Calu3 (cell line): Measurements from ENCODE around the gene MX1. TPM values are rescaled to one million over a fixed set of nuclear protein-coding genes. Genes with fewer than 3 reads are reported as not detected.

Experiments
- BruUV-seq: library from RNA; stranded (reverse); fragments of 400-500 nt; replicated peaks from 2 replicates; lab custom pipeline; 2021; lab: Mats Ljungman, UMichigan
- CTCF ChIA-PET: fragments of 300-600 bp; sonication (Branson Sonifier 250); formaldehyde crosslinking; loops from one replicate; lab custom pipeline; 2022; ENCODE audit warnings: antibody characterized with exemption; lab: Charles Lee
- DNase-seq: peaks from one replicate; pipeline ENCODE4 v3.0.0; 2022
- H3K27ac Mint-ChIP-seq: one replicate; pipeline ENCODE4 v1.8.0; 2022; ENCODE audit warnings: mixed read lengths; ENCODE audit not compliant: unreplicated experiment
- H3K27me3 Mint-ChIP-seq: one replicate; pipeline ENCODE4 v1.8.0; 2022; ENCODE audit warnings: mixed read lengths; ENCODE audit not compliant: unreplicated experiment
- H3K36me3 Mint-ChIP-seq: one replicate; pipeline ENCODE4 v1.8.0; 2022; ENCODE audit warnings: mild to moderate bottlenecking, moderate library complexity, mixed read lengths; ENCODE audit not compliant: insufficient read depth, unreplicated experiment
- H3K4me1 Mint-ChIP-seq: one replicate; pipeline ENCODE4 v1.8.0; 2022; ENCODE audit warnings: mild to moderate bottlenecking, low read depth, mixed read lengths; ENCODE audit not compliant: unreplicated experiment
- H3K4me3 Mint-ChIP-seq: one replicate; pipeline ENCODE4 v1.8.0; 2022; ENCODE audit warnings: mild to moderate bottlenecking, low read depth, moderate library complexity, mixed read lengths; ENCODE audit not compliant: unreplicated experiment
- H3K9me3 Mint-ChIP-seq: one replicate; pipeline ENCODE4 v1.8.0; 2022; ENCODE audit warnings: low read depth, mixed read lengths; ENCODE audit not compliant: unreplicated experiment
- intact Hi-C: fragments of 100-400 bp; cut with micrococcal nuclease; formaldehyde crosslinking; loops from one replicate; pipeline ENCODE4 v1.10.0; 2022; ENCODE audit not compliant: unreplicated experiment
- total RNA-seq: library from RNA; stranded (reverse); gene quantifications from 2 replicates; pipeline ENCODE4 v1.2.3, GENCODE V29; 2022
- TF ChIP-seq, protein P1 (sequence below): fragments of 200-600 bp; IDR thresholded peaks from one replicate; pipeline ENCODE4 v1.8.0; 2022; ENCODE audit warnings: antibody characterized with exemption; ENCODE audit not compliant: unreplicated experiment

Gene MX1
- total RNA-seq, 1 experiment from 2014 or later = 175 TPM

DNA sequence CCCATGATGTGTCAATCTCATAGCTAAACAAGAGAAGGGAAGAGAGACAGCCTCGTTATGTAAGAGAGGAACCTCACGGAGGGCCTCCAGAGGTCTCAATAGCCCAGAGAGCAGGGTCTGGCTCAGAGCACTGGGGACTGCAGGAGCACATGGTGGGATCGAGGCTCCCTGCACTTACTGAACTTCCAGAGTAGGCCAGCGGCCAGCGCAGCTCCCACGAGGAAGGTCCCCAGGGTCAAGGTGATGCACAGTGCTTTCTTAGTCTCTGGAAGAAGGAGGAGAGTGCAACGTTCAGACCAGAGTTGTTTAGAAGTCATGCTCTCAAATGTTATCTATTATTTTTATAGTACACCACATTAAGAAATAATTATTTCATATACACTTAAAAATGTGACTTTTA is 63.3 kb downstream of the MX1 start:
- Mint-ChIP-seq H3K27ac (no peak overlapping the region), H3K36me3 (no peaks in the 10 kb centered on the region), H3K4me1 (no peaks in the 10 kb centered on the region), H3K4me3 (no peak overlapping the region), H3K9me3 (no peaks in the 10 kb centered on the region), H3K27me3 (no peaks in the 10 kb centered on the region)
- DNase-seq = no peak
- CTCF ChIA-PET = no interaction called here
- TF ChIP-seq, protein P1, sequence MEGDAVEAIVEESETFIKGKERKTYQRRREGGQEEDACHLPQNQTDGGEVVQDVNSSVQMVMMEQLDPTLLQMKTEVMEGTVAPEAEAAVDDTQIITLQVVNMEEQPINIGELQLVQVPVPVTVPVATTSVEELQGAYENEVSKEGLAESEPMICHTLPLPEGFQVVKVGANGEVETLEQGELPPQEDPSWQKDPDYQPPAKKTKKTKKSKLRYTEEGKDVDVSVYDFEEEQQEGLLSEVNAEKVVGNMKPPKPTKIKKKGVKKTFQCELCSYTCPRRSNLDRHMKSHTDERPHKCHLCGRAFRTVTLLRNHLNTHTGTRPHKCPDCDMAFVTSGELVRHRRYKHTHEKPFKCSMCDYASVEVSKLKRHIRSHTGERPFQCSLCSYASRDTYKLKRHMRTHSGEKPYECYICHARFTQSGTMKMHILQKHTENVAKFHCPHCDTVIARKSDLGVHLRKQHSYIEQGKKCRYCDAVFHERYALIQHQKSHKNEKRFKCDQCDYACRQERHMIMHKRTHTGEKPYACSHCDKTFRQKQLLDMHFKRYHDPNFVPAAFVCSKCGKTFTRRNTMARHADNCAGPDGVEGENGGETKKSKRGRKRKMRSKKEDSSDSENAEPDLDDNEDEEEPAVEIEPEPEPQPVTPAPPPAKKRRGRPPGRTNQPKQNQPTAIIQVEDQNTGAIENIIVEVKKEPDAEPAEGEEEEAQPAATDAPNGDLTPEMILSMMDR = no peak
- intact Hi-C loops = no loop called here
- no TSS peak for BruUV-seq

DNA sequence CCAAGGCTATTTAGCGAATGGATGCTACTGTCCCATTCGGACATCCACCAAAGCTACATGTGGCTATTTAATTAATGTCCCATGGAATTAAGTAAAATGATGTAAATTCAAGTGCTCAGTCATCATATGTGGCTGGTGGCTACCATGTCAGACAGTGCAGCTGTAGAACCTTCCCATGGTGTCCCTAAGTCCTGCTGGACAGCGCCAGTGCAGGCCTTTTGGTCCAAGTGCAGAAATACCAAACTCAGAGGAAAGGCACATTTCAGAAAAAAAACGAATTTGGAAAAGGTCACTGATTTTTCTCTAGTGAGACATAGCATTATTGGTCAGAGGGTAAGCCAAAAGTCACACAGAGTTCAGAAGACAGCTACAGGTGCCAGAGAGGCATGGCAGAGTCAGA is 64.3 kb downstream of the MX1 start:
- Mint-ChIP-seq H3K4me3 (no peak overlapping the region), H3K27ac (no peak overlapping the region), H3K4me1 (no peaks in the 10 kb centered on the region), H3K9me3 (no peaks in the 10 kb centered on the region), H3K36me3 (no peaks in the 10 kb centered on the region), H3K27me3 (no peaks in the 10 kb centered on the region)
- DNase-seq = no peak
- TF ChIP-seq, protein P1 = no peak
- CTCF ChIA-PET = no interaction called here
- intact Hi-C loops = no loop called here
- BruUV-seq = no TSS peak

DNA sequence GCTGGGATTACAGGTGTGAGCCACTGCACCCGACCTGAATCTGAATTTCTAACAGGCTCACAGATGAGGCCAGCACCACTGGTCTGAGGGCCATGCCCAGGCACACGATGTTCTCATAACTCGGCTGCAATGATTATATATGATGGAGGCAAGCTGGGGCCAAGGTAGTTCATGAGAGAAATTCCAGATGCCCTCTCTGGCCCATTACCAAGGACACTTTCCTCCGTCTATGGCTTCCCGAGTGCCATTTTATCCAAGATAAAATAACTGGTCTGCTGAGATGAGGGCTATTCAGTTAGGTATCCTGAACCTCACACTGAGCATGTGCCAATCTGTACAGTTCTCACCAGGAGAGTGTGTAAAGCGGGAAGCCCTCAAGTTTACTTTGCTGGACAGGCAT is 65.4 kb downstream of the MX1 start:
- no peaks in the 10 kb centered on the region for H3K36me3 Mint-ChIP-seq
- intact Hi-C loops = no loop called here
- no peak overlapping the region for H3K4me3 Mint-ChIP-seq
- H3K27ac Mint-ChIP-seq = no peak overlapping the region
- BruUV-seq = no TSS peak
- DNase-seq = no peak
- CTCF ChIA-PET = no interaction called here
- no peaks in the 10 kb centered on the region for H3K9me3 Mint-ChIP-seq
- TF ChIP-seq, protein P1 = no peak
- H3K4me1 Mint-ChIP-seq = no peaks in the 10 kb centered on the region
- no peaks in the 10 kb centered on the region for H3K27me3 Mint-ChIP-seq

GRCh38 chr21:41494242-41494641 is 68.2 kb downstream of the MX1 start:
- CTCF ChIA-PET = no interaction called here
- BruUV-seq = no TSS peak
- H3K36me3 Mint-ChIP-seq = no peaks in the 10 kb centered on the region
- no peak for DNase-seq
- intact Hi-C loops = no loop called here
- TF ChIP-seq, protein P1 = no peak
- no peaks in the 10 kb centered on the region for H3K27me3 Mint-ChIP-seq
- peaks cover 13% of the 10 kb centered on the region for H3K4me1 Mint-ChIP-seq
- H3K4me3 Mint-ChIP-seq = no peak overlapping the region
- no peak overlapping the region for H3K27ac Mint-ChIP-seq
- H3K9me3 Mint-ChIP-seq = no peaks in the 10 kb centered on the region
